Ishikawa (cell line): Measurements from ENCODE around the gene ASB6.

ENCODE experiments used
- CEBPB ChIP-seq: IDR thresholded peaks from 2 replicates; pipeline ENCODE4 v1.6.1; 2012
- CREB1 ChIP-seq: IDR thresholded peaks from 2 replicates; pipeline ENCODE4 v1.6.1; 2012; ENCODE audit warnings: low read depth
- EGR1 ChIP-seq: IDR thresholded peaks from 2 replicates; pipeline ENCODE4 v1.6.1; 2012
- EP300 ChIP-seq: IDR thresholded peaks from 2 replicates; pipeline ENCODE4 v1.6.1; 2012; ENCODE audit warnings: borderline replicate concordance
- FOXM1 ChIP-seq: IDR thresholded peaks from 2 replicates; pipeline ENCODE4 v1.6.1; 2012; ENCODE audit warnings: low read depth, borderline replicate concordance
- MAX ChIP-seq: IDR thresholded peaks from 2 replicates; pipeline ENCODE4 v1.6.1; 2012
- NFIC ChIP-seq: IDR thresholded peaks from 2 replicates; pipeline ENCODE4 v1.6.1; 2012
- RAD21 ChIP-seq: IDR thresholded peaks from 2 replicates; pipeline ENCODE4 v1.6.1; 2012; ENCODE audit warnings: low read depth
- REST ChIP-seq: IDR thresholded peaks from 2 replicates; pipeline ENCODE4 v1.6.1; 2012; ENCODE audit warnings: low read depth, mild to moderate bottlenecking
- TAF1 ChIP-seq: IDR thresholded peaks from 2 replicates; pipeline ENCODE4 v1.6.1; 2012; ENCODE audit warnings: low read depth, mild to moderate bottlenecking
- TCF12 ChIP-seq: IDR thresholded peaks from 2 replicates; pipeline ENCODE4 v1.6.1; 2012; ENCODE audit warnings: low read depth
- TEAD4 ChIP-seq: IDR thresholded peaks from 2 replicates; pipeline ENCODE4 v1.6.1; 2012
- USF1 ChIP-seq: IDR thresholded peaks from 2 replicates; pipeline ENCODE4 v1.6.1; 2012
- YY1 ChIP-seq: IDR thresholded peaks from 2 replicates; pipeline ENCODE4 v1.6.1; 2012; ENCODE audit warnings: low read depth
- ZBTB7A ChIP-seq: IDR thresholded peaks from 2 replicates; pipeline ENCODE4 v1.6.1; 2012; ENCODE audit warnings: low read depth

ASB6 gene

GRCh38 chr9:129615407-129616285, 26.3 kb downstream of the ASB6 start:
- no peak for TF ChIP-seq USF1
- no peak for TF ChIP-seq NFIC
- no peak for TF ChIP-seq REST
- TF ChIP-seq CREB1 = no peak
- TF ChIP-seq MAX = no peak
- no peak for TF ChIP-seq TEAD4
- no peak for TF ChIP-seq EGR1
- no peak for TF ChIP-seq ZBTB7A
- no peak for TF ChIP-seq FOXM1
- TF ChIP-seq EP300 = no peak
- no peak for TF ChIP-seq TAF1
- TF ChIP-seq CEBPB = no peak
- no peak for TF ChIP-seq TCF12

GRCh38 chr9:129614932-129615331, 27.0 kb downstream of the ASB6 start:
- no peak for TF ChIP-seq EP300
- TF ChIP-seq ZBTB7A = no peak
- TF ChIP-seq FOXM1 = no peak
- TF ChIP-seq TAF1 = no peak
- TF ChIP-seq RAD21 = no peak
- TF ChIP-seq MAX = no peak
- TF ChIP-seq EGR1 = no peak
- no peak for TF ChIP-seq TCF12
- TF ChIP-seq REST = no peak
- no peak for TF ChIP-seq YY1
- no peak for TF ChIP-seq CEBPB
- TF ChIP-seq NFIC = no peak
- no peak for TF ChIP-seq USF1
- TF ChIP-seq CREB1 = no peak

GRCh38 chr9:129613520-129614175, 28.3 kb downstream of the ASB6 start:
- TF ChIP-seq YY1 (no peak), EGR1 (no peak), TEAD4 (no peak), TCF12 (no peak), MAX (no peak), TAF1 (no peak), EP300 (no peak), ZBTB7A (no peak), CREB1 (no peak), FOXM1 (no peak), REST (no peak), USF1 (no peak), CEBPB (no peak), NFIC (no peak), RAD21 (no peak)
